ENCODE results near the gene SHOX. TPM values are rescaled to one million over a fixed set of nuclear protein-coding genes. Genes with fewer than 3 reads are reported as not detected.
"Not testable (repeated sequence)": the region's sequence is repeated elsewhere in the genome, so short reads cannot be mapped to it uniquely, and the experiment has no call there.

Gene SHOX
- total RNA-seq, 2 donors from 2014 or later, result not detected

GRCh38 chrX:642436-643240 lies 12.0 kb downstream of the SHOX start:
- DNase-seq (ENCODE audit: low spot score in 2 of 2), result no peak
- H3K36me3 Mint-ChIP-seq, result peaks cover 0 to 7% of the 10 kb centered on the region in 2 donors
- no peaks in the 10 kb centered on the region for H3K9me3 Mint-ChIP-seq
- no peak for ATAC-seq
- no peak overlapping the region for H3K27ac Mint-ChIP-seq

GRCh38 chrX:643241-643595 lies 12.6 kb downstream of the SHOX start:
- Mint-ChIP-seq H3K27ac (no peak overlapping the region), H3K9me3 (no peaks in the 10 kb centered on the region), H3K36me3 (peaks cover 0 to under 1% of the 10 kb centered on the region in 2 donors)
- DNase-seq (ENCODE audit: low spot score in 2 of 2), result no peak
- no peak for ATAC-seq

- no peak for DNase-seq (ENCODE audit: low spot score in 2 of 2)
Measured at GRCh38 chrX:643911-644303, 13.3 kb downstream of the SHOX start.

GRCh38 chrX:644304-645281 lies 14.0 kb downstream of the SHOX start:
- no peak for ATAC-seq
- DNase-seq (ENCODE audit: low spot score in 2 of 2), result no peak
- H3K36me3 Mint-ChIP-seq, result no peaks in the 10 kb centered on the region
- no peak overlapping the region for H3K27ac Mint-ChIP-seq
- H3K9me3 Mint-ChIP-seq, result no peaks in the 10 kb centered on the region

More at GRCh38 chrX:643911-644303, 13.3 kb downstream of the SHOX start:
- ATAC-seq, result no peak
- no peaks in the 10 kb centered on the region for H3K9me3 Mint-ChIP-seq
- no peaks in the 10 kb centered on the region for H3K36me3 Mint-ChIP-seq
- no peak overlapping the region for H3K27ac Mint-ChIP-seq

GRCh38 chrX:646228-646495 lies 15.6 kb downstream of the SHOX start:
- H3K36me3 Mint-ChIP-seq, result no peaks in the 10 kb centered on the region
- ATAC-seq (no peak), DNase-seq (ENCODE audit: low spot score in 2 of 2) (no peak)
- H3K27ac Mint-ChIP-seq, result no peak overlapping the region
- H3K9me3 Mint-ChIP-seq, result no peaks in the 10 kb centered on the region

- H3K36me3 Mint-ChIP-seq, result no peaks in the 10 kb centered on the region
- H3K27ac Mint-ChIP-seq, result no peak overlapping the region
- ATAC-seq (no peak), DNase-seq (ENCODE audit: low spot score in 2 of 2) (no peak)
- no peaks in the 10 kb centered on the region for H3K9me3 Mint-ChIP-seq
Measured at GRCh38 chrX:646796-647195, 16.2 kb downstream of the SHOX start.

GRCh38 chrX:649166-649565 lies 18.6 kb downstream of the SHOX start:
- H3K9me3 Mint-ChIP-seq, result no peaks in the 10 kb centered on the region

GRCh38 chrX:650324-650723 lies 19.7 kb downstream of the SHOX start:
- no peaks in the 10 kb centered on the region for H3K9me3 Mint-ChIP-seq
- no peaks in the 10 kb centered on the region for H3K36me3 Mint-ChIP-seq
- H3K27ac Mint-ChIP-seq, result no peak overlapping the region
- ATAC-seq, result no peak
- DNase-seq (ENCODE audit: low spot score in 2 of 2), result no peak

More at GRCh38 chrX:649166-649565, 18.6 kb downstream of the SHOX start:
- ATAC-seq (no peak), DNase-seq (ENCODE audit: low spot score in 2 of 2) (no peak)
- H3K36me3 Mint-ChIP-seq, result no peaks in the 10 kb centered on the region
- H3K27ac Mint-ChIP-seq, result no peak overlapping the region

GRCh38 chrX:650811-651210 lies 20.2 kb downstream of the SHOX start:
- H3K9me3 Mint-ChIP-seq, result no peaks in the 10 kb centered on the region
- ATAC-seq (no peak), DNase-seq (ENCODE audit: low spot score in 2 of 2) (no peak)
- H3K27ac Mint-ChIP-seq, result no peak overlapping the region
- H3K36me3 Mint-ChIP-seq, result no peaks in the 10 kb centered on the region

- not testable (repeated sequence) for DNase-seq (ENCODE audit: low spot score in 2 of 2); H3K9me3 Mint-ChIP-seq; H3K27ac Mint-ChIP-seq; H3K36me3 Mint-ChIP-seq; ATAC-seq
Measured at GRCh38 chrX:651922-652321, 21.3 kb downstream of the SHOX start.

GRCh38 chrX:652341-652741 lies 21.8 kb downstream of the SHOX start:
- no peaks in the 10 kb centered on the region for H3K9me3 Mint-ChIP-seq
- no peaks in the 10 kb centered on the region for H3K36me3 Mint-ChIP-seq
- H3K27ac Mint-ChIP-seq, result no peak overlapping the region
- ATAC-seq (no peak), DNase-seq (ENCODE audit: low spot score in 2 of 2) (no peak)

GRCh38 chrX:653306-653705 lies 22.7 kb downstream of the SHOX start:
- DNase-seq (ENCODE audit: low spot score in 2 of 2) (no peak), ATAC-seq (no peak)
- Mint-ChIP-seq H3K36me3 (no peaks in the 10 kb centered on the region), H3K9me3 (no peaks in the 10 kb centered on the region), H3K27ac (no peak overlapping the region)

GRCh38 chrX:661154-661553 lies 30.6 kb downstream of the SHOX start:
- ATAC-seq (no peak), DNase-seq (ENCODE audit: low spot score in 2 of 2) (no peak)
- no peaks in the 10 kb centered on the region for H3K36me3 Mint-ChIP-seq
- no peaks in the 10 kb centered on the region for H3K9me3 Mint-ChIP-seq
- H3K27ac Mint-ChIP-seq, result no peak overlapping the region

GRCh38 chrX:662126-662525 lies 31.5 kb downstream of the SHOX start:
- ATAC-seq (no peak), DNase-seq (ENCODE audit: low spot score in 2 of 2) (no peak)
- Mint-ChIP-seq H3K36me3 (no peaks in the 10 kb centered on the region), H3K27ac (no peak overlapping the region), H3K9me3 (no peaks in the 10 kb centered on the region)

GRCh38 chrX:663841-664240 lies 33.2 kb downstream of the SHOX start:
- Mint-ChIP-seq H3K36me3 (no peaks in the 10 kb centered on the region), H3K9me3 (no peaks in the 10 kb centered on the region)
- ATAC-seq, result no peak

GRCh38 chrX:666762-667720 lies 36.5 kb downstream of the SHOX start:
- no peak for ATAC-seq
- no peaks in the 10 kb centered on the region for H3K9me3 Mint-ChIP-seq

More at GRCh38 chrX:663841-664240, 33.2 kb downstream of the SHOX start:
- H3K27ac Mint-ChIP-seq, result no peak overlapping the region
- DNase-seq (ENCODE audit: low spot score in 2 of 2), result no peak

GRCh38 chrX:670645-671044 lies 40.1 kb downstream of the SHOX start:
- no peaks in the 10 kb centered on the region for H3K9me3 Mint-ChIP-seq
- H3K27ac Mint-ChIP-seq, result no peak overlapping the region
- H3K36me3 Mint-ChIP-seq, result no peaks in the 10 kb centered on the region
- DNase-seq (ENCODE audit: low spot score in 2 of 2) (no peak), ATAC-seq (no peak)

More at GRCh38 chrX:666762-667720, 36.5 kb downstream of the SHOX start:
- Mint-ChIP-seq H3K36me3 (no peaks in the 10 kb centered on the region), H3K27ac (no peak overlapping the region)
- DNase-seq (ENCODE audit: low spot score in 2 of 2), result no peak

Data from activated naive CD4-positive, alpha-beta T cell treated with anti-CD3 and anti-CD28 coated beads, Interleukin-2, amount 50 U/mL, for 72 hours (primary cell).